Testis (tissue), 2 donors: ENCODE data around the gene PFKP.

Experiments
- POLR2A ChIP-seq: fragments of 450-650 bp; IDR thresholded peaks from one replicate; pipeline ENCODE4 v1.6.1; 2017; ENCODE audit warnings: antibody characterized with exemption, mild to moderate bottlenecking, moderate library complexity
- TF ChIP-seq, protein P1 (sequence below), 3 experiments: fragments of 450-650 bp in 2 of 3; fragments of 200-600 bp in 1 of 3; sonication (generic) in 1 of 3; IDR thresholded peaks; one replicate each; pipeline ENCODE4 v1.5.1; 2016 to 2019; ENCODE audit warnings: antibody characterized with exemption in 3 of 3, mild to moderate bottlenecking in 2 of 3, moderate library complexity in 1 of 3

DNA sequence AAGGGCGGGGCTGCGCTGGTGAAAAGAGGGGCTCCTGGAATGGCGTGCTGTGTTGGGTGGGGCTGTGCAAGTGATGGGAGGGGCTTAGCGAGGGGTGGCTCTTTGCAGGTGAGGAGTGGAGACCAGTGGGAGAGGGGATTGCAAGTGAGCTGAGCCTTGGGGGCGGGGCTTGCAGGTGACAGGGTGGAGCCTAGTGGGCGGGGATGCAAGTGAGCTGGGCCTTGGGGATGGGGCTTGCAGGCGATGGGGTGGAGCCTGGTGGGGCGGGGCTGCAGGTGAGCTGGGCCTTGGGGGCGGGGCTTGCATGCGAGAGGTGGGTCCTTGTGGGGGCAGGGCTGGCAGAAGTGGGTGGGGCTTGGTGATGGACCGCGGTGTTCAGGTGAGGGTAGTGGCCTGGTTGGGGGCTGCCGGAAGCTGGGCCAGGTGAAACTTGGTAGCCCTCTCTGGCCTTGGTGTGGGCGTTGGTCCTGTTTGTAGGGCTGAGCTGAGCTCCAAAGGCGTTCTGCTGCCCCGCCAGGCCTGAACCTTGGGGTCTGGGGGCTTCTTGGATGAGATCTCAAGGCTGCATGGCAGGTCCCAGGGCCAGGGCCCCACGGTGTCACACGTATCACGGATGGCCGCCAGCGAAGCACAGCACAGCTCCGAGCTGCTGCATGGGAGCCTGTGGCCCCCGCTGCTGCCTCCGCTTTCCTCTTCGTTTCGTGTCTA lies 106.0 kb downstream of the PFKP start:
- TF ChIP-seq, protein P1, sequence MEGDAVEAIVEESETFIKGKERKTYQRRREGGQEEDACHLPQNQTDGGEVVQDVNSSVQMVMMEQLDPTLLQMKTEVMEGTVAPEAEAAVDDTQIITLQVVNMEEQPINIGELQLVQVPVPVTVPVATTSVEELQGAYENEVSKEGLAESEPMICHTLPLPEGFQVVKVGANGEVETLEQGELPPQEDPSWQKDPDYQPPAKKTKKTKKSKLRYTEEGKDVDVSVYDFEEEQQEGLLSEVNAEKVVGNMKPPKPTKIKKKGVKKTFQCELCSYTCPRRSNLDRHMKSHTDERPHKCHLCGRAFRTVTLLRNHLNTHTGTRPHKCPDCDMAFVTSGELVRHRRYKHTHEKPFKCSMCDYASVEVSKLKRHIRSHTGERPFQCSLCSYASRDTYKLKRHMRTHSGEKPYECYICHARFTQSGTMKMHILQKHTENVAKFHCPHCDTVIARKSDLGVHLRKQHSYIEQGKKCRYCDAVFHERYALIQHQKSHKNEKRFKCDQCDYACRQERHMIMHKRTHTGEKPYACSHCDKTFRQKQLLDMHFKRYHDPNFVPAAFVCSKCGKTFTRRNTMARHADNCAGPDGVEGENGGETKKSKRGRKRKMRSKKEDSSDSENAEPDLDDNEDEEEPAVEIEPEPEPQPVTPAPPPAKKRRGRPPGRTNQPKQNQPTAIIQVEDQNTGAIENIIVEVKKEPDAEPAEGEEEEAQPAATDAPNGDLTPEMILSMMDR (IDR thresholded peaks at IDR 0.05), result no peak
- TF ChIP-seq POLR2A, result no peak
